Mononuclear cell (primary cell): ENCODE data around the gene TMEM190. TPM values are rescaled to one million over a fixed set of nuclear protein-coding genes. Genes with fewer than 3 reads are reported as not detected.
"Not testable (repeated sequence)": the region's sequence is repeated elsewhere in the genome, so short reads cannot be mapped to it uniquely, and the experiment has no call there.

Experiments used
- H3K27me3 ChIP-seq: 2 replicates; pipeline ENCODE4 v1.6.0; 2011; ENCODE audit warnings: low read length, control low read depth; ENCODE audit not compliant: insufficient read depth
- H3K4me1 ChIP-seq: 2 replicates; pipeline ENCODE4 v1.5.1; 2011; ENCODE audit warnings: mild to moderate bottlenecking, low read length, control low read depth; ENCODE audit not compliant: insufficient read depth
- H3K4me3 ChIP-seq: 2 replicates; pipeline ENCODE4 v1.5.1; 2011; ENCODE audit warnings: mild to moderate bottlenecking, low read length, moderate library complexity
- H3K9me3 ChIP-seq: 2 replicates; pipeline ENCODE4 v1.5.1; 2011; ENCODE audit warnings: low read depth, mild to moderate bottlenecking, control low read depth, low read length
- total RNA-seq: library from RNA; depleted of rRNA; stranded (reverse); fragments of >200 nt; gene quantifications from one replicate; pipeline ENCODE4 v1.2.3, GENCODE V29; 2012

Gene TMEM190
- not detected for total RNA-seq

- H3K9me3 ChIP-seq: no peaks in the 10 kb centered on the region
- peaks cover 21% of the 10 kb centered on the region for H3K27me3 ChIP-seq
- H3K4me1 ChIP-seq: no peaks in the 10 kb centered on the region
- H3K4me3 ChIP-seq: no peak within 1 kb of the TSS
Measured at GRCh38 chr19:55376241-55376933, at the start of gene TMEM190. TMEM190 (plus strand) TSS chr19:55376826; CDS start chr19:55376854, 28 bp downstream.

GRCh38 chr19:55328774-55329318, 47.8 kb upstream of the TMEM190 start:
- not testable (repeated sequence) for H3K9me3 ChIP-seq, H3K4me3 ChIP-seq, H3K27me3 ChIP-seq
- peaks cover 44% of the 10 kb centered on the region for H3K4me1 ChIP-seq

GRCh38 chr19:55329791-55330190, 46.8 kb upstream of the TMEM190 start:
- H3K27me3 ChIP-seq, H3K4me3 ChIP-seq, H3K9me3 ChIP-seq: not testable (repeated sequence)
- peaks cover 41% of the 10 kb centered on the region for H3K4me1 ChIP-seq

- Histone ChIP-seq H3K27me3 (no peaks in the 10 kb centered on the region), H3K9me3 (no peaks in the 10 kb centered on the region), H3K4me3 (no peak overlapping the region), H3K4me1 (peaks cover 28% of the 10 kb centered on the region)
Measured at GRCh38 chr19:55333870-55334269, 42.8 kb upstream of the TMEM190 start.

DNA sequence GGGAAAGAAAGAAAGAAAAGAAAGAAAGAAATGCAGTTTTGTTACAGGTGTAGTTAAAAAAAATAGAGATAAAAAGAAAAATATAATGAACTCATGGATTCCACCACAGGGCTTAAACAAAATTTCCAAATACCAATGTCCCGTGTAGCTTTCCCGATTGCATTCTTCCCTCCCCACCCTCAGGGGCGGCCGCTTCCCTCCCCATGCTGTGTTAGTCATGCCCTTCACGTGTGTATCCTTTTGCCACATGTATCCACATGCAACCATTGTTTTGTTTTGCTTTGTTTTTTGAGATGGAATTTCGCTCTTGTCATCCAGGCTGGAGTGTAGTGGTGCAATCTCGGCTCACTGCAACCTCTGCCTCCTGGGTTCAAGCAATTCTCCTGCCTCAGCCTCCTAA, 40.5 kb upstream of the TMEM190 start:
- H3K9me3 ChIP-seq: no peaks in the 10 kb centered on the region
- no peak overlapping the region for H3K4me3 ChIP-seq
- H3K27me3 ChIP-seq: no peaks in the 10 kb centered on the region
- H3K4me1 ChIP-seq: peaks cover 34% of the 10 kb centered on the region

GRCh38 chr19:55339105-55339888, 37.3 kb upstream of the TMEM190 start, which contains the start of gene KMT5C:
KMT5C (plus strand) TSS chr19:55339876; CDS start chr19:55341937, 2,061 bp downstream.
- no peaks in the 10 kb centered on the region for H3K9me3 ChIP-seq
- peak within 1 kb of the TSS; percentile 42 for H3K4me3 ChIP-seq
- H3K27me3 ChIP-seq: no peaks in the 10 kb centered on the region
- H3K4me1 ChIP-seq: peaks cover 27% of the 10 kb centered on the region

GRCh38 chr19:55339889-55340783, 36.5 kb upstream of the TMEM190 start:
- Histone ChIP-seq H3K27me3 (no peaks in the 10 kb centered on the region), H3K4me3 (peak overlapping the region; percentile 41), H3K9me3 (no peaks in the 10 kb centered on the region), H3K4me1 (peaks cover 27% of the 10 kb centered on the region)

DNA sequence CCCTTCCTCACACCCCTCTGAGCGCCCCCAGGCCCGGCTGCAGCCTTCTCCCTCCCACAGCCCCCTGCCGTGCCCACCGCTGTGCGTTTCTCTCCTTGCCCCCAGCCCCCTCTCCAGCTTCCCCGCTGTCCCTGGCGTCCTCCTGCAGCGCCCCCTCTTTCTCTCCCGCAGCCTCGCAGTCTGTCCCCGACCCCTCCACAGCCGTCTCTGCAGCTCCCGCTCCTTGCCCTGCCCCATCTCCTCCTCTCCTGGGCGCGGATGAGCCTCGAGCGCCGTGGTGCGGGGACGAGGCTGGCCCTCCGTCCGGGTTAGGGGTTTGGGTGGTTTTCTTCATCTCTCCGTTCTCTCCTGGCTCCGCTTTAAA, 35.9 kb upstream of the TMEM190 start:
- Histone ChIP-seq H3K9me3 (no peaks in the 10 kb centered on the region), H3K4me1 (peaks cover 27% of the 10 kb centered on the region), H3K4me3 (no peak overlapping the region), H3K27me3 (no peaks in the 10 kb centered on the region)

DNA sequence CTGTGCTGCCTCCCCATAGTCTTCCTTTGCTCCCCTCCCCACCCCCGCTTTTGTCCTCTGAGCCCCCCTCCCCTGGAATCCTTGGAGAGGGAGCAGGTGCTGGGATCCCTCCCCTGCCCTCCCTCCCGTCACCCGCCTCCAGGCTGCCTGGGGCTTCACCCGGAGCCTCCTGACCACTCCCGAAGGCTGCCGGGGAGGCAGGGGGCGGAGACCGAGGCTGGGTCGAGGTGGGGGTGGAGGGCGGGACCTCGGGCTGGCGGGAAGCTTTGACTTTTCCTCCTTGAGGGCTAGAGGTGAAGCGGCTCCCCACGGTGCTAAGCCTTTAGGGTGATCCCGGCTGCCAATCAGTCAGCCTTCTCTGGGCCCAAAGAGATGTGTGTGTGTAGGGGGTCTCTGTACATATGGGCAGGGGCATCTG, 35.4 kb upstream of the TMEM190 start:
- H3K4me1 ChIP-seq: peaks cover 27% of the 10 kb centered on the region
- no peak overlapping the region for H3K4me3 ChIP-seq
- no peaks in the 10 kb centered on the region for H3K9me3 ChIP-seq
- no peaks in the 10 kb centered on the region for H3K27me3 ChIP-seq

- Histone ChIP-seq H3K27me3 (no peaks in the 10 kb centered on the region), H3K4me3 (no peak overlapping the region), H3K9me3 (no peaks in the 10 kb centered on the region), H3K4me1 (peaks cover 27% of the 10 kb centered on the region)
Measured at GRCh38 chr19:55341595-55342531, 34.8 kb upstream of the TMEM190 start.

DNA sequence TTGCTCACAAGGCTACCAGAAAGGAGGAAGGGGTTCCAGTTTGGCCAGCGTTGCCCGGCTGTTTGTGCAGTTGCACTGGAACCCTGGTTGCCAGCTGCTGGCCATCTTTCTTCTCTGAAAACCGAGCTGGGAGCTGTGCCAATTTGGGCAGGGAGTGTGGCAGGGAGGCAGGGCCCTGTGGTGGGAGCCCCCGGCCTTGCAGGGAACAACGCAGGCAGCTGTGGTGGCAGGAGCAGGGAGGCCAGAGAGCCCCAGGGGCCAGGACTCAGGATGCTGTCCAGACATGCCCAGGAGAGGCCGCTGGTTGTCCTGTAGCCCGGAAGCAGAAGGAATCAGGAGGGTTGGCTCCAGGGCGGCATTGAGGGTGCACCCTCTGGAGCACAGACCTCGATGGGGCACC, 32.2 kb upstream of the TMEM190 start:
- Histone ChIP-seq H3K9me3 (no peaks in the 10 kb centered on the region), H3K27me3 (no peaks in the 10 kb centered on the region), H3K4me1 (peaks cover 16% of the 10 kb centered on the region), H3K4me3 (no peak overlapping the region)

DNA sequence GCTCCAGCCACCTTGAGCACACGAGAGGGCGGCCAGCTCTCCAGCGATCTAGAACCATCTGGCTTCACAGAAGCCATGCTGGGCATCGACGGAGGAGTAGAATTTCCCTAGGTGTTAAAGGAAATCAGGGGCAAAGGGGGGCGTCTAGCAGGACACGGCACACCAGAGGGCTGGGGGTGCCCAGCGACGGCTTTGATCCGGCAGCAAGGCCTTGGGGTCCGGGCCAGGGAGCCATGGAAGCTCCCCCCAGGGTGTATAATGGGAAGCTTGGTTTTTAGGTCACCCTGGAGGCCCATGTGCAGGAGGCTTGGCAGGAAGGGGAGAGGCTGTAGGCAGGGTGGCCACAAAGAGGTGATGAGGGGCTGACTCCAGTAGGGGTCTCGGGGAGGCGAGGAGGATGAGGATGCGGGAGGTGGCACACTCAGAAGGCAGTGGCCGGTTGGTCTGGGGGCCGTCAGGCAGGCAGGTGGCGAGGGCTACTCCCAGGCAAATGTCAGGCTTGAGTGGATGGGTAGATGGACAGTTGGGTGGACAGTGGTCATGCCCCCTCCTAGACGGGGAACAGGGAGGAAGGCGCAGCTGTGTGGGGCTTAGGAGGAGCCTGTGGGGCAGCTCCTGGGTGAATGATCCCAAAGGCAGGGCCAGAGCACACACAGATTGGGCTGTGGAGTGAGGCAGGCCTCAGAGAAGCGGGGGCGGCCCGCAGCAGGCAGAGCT, 31.4 kb upstream of the TMEM190 start:
- Histone ChIP-seq H3K9me3 (no peaks in the 10 kb centered on the region), H3K4me3 (no peak overlapping the region)

More for the DNA sequence above, 31.4 kb upstream of the TMEM190 start:
- peaks cover 13% of the 10 kb centered on the region for H3K4me1 ChIP-seq
- H3K27me3 ChIP-seq: no peaks in the 10 kb centered on the region
